ENCODE results near the gene NUDT21.

DNA sequence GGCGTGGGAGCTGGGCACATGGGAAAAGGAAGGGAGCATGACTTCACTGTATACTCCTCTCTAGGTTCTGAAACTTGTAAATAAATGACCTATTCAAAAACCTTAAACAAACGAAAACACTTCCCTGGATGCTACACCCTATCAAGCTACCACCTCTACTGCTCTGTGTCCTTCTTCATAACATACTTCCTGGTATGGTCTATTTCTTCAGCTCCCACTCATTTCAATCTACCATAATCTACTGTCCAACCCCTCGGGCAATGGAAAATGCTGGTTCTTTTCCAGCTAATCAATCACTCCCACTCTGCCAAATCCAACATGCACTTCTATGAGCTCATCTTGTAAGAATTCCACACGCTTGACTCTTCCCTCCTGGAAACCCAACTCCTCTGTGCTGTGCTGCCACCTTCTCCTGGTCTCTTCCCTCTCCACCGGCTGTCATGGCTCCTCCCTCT is 68.2 kb downstream of the NUDT21 start:
- TF ChIP-seq EZH2phosphoT487 (IDR thresholded peaks at IDR 0.05; ENCODE audit: insufficient read depth, low read depth), result no peak
- TF ChIP-seq EZH2 (IDR thresholded peaks at IDR 0.05; ENCODE audit: insufficient read depth, poor library complexity, severe bottlenecking), result no peak

All from GM23248 (cell line).